NOMO-1 treated with DMSO at 0.1 percent for 48 hours (cell line): Measurements from ENCODE around the gene NDFIP2.
A peak's percentile ranks its signal among the peaks of the same experiment; 100 is the strongest.

Source experiments
- DNase-seq: peaks from one replicate; lab custom pipeline; 2025; ENCODE audit not compliant: unreplicated experiment; lab: John Stamatoyannopoulos, UW

NDFIP2 gene

GRCh38 chr13:79458436-79458835 is 22.5 kb upstream of the NDFIP2 start:
- no peak for DNase-seq

DNA sequence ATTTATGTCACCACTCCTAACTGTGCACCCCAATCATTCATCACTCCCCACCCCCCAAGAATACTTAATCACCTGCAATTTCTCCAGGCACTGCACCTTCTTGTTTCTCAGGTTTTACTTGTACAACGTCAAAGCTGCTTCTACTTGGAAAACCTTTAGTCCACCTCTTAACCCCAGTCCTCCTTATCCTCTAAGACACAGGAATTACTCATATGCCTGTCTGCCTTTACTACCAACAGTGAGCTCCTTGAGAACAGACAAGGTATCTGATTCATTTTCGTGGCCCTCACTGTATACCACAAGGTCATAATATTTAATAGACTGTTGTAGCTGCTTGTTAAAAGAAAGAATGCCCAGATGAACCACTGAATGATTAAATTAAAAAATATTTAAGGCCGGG is 21.0 kb upstream of the NDFIP2 start:
- DNase-seq: no peak

- DNase-seq: no peak
Measured at GRCh38 chr13:79462895-79463294, 18.1 kb upstream of the NDFIP2 start.

- DNase-seq: no peak
Measured at GRCh38 chr13:79463604-79464003, 17.4 kb upstream of the NDFIP2 start.

DNA sequence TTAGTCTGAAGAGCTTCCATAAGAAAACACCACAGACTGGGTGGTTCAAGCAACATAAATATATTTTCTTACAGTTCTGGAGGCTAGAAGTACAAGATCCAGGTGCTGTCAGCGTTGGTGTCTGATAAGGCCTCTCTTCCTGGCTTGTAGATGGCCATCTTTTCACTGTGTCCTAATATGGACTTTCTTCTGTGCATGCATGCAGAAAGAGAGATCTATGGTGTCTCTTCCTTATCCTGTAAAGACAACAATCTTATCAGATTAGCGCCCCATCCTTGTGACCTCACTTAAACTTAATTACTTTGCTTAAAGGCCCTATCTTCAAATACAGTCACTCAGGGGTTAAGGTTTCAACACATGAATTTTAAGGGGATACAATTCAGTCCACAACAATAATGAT is 14.1 kb upstream of the NDFIP2 start:
- no peak for DNase-seq

- no peak for DNase-seq
Measured at GRCh38 chr13:79468402-79468801, 12.6 kb upstream of the NDFIP2 start.

DNA sequence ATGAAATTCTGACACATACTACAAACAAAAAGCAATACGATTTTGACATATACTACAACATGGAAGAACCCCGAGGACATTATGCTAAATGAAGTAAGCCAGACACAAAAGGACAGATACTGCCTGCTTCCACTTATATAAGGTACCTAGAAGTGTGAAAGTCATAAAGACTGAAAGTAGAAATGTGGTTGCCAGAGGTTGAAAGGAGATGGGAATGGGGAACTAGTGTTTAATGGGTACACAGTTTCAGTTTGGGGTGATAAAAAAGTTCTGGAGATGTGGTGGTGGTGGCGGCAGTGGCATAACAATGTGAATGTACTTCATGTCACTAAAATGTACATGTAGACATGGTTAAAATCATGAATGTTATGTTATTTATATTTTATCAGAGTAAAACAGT is 12.1 kb upstream of the NDFIP2 start:
- peak; percentile 5 for DNase-seq

DNA sequence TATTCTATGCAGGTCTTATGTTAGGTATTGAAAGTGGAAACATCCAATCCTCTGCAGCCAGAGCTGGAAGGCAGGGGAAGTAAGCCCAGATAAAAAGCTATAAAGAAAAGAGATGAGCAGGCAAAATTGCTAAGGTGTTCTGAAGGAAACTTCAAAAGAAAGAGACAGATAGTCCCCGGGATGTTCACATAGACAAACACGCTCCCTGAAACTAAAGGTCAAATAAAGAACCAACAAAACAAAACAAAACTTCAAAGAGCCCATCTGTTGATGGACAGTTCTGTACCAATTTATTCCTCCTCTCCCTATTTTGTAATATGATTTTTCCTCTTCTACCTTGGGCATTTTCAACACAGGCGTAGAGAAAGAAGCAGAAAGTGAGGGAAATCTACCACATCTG is 11.3 kb upstream of the NDFIP2 start:
- DNase-seq: no peak

- DNase-seq: no peak
Measured at GRCh38 chr13:79470666-79471065, 10.3 kb upstream of the NDFIP2 start.

DNA sequence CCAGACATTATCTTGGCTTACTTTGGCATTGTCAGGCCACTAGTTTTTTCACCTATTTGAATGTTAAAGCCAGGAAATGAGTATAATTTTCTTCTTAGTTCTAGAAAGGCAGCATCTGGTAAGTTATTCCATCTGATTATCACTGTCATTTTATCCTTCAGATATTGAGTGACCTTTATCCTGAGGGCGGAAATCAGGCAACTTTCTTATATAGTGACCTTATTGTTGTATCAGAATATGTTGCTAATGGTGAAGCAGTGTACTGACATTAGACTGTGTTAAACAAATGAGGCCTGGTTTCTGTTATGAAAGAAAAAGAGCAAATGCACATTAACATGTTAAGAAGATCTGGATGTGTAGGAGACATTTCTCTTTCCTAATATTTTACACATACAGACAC is 5.4 kb upstream of the NDFIP2 start:
- no peak for DNase-seq

- DNase-seq: no peak
Measured at GRCh38 chr13:79477968-79478367, 3.0 kb upstream of the NDFIP2 start.

DNA sequence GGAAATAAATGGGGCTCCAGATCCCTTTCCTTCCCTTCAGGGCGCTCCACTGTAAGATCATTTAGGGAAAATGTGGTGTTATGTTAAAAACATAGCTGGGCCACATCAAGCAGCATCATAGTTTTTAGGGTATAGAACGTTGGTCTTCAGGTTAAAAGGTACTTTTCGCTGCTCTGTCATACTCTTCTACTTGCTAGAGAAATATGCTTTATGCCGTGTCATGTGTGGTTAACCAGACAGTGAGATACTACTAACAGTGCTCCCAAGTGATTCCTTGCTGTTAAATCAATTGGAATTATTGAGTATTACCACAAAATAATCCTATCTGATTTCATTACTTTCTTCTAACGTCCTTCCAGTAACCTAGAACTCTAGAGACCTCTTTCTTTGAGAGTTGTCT is 1.1 kb upstream of the NDFIP2 start:
- DNase-seq: no peak

- DNase-seq: no peak
Measured at GRCh38 chr13:79481685-79482052, 714 bp downstream of the NDFIP2 start.

DNA sequence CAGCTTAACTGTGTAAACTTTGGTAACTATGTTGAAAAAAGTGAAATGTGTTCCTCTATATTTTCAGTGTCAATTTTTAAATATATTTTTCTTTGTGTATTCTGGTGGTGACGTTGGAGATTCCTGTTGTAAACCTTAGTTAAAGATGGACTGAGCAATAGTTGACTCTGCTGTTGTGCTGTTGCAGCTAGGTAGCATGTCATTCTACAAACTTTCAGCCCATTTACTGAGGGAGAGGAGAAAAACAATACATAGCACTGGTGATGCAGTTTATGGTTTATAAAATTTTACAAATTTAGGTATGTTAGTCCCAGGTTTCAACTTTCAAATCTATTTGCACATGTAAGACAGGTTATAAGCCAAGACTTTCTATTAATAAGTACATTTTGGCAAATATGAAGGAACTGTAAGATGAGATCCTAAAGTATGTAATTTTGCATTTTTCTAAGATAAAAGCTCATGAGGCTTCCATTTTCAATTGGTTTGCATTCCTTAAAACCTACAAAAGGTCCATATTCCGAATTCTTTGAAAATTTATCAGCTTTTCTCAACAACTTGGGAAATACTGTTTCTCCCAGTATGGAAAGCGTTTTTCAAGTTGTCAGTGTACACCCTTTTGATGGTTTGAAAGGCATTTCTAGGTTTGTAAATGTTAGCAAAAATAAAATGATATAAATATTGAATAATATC is 1.5 kb downstream of the NDFIP2 start:
- DNase-seq: no peak

- no peak for DNase-seq
Measured at GRCh38 chr13:79483086-79483706, 2.2 kb downstream of the NDFIP2 start.

- no peak for DNase-seq
Measured at GRCh38 chr13:79485014-79485811, 4.3 kb downstream of the NDFIP2 start.

GRCh38 chr13:79486433-79487188 is 5.7 kb downstream of the NDFIP2 start:
- no peak for DNase-seq

DNA sequence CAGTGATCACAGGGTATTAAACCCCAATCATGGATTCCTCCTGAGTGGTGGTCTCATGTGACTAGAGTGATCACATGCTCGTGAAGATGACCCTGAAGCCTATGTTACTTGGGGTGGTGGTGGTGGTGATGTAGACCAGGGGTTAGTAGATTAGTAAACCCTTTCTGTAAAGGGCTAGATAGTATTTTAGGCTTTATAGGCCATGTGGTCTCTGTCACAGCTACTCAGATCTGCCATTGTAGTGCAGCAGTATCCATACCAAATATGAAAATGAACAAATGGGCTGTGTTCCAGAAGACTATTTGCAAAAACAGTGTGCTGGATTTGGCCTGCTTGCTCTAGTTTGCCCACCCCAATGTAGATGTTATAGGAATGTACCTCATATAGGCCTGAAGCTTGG is 9.4 kb downstream of the NDFIP2 start:
- no peak for DNase-seq

DNA sequence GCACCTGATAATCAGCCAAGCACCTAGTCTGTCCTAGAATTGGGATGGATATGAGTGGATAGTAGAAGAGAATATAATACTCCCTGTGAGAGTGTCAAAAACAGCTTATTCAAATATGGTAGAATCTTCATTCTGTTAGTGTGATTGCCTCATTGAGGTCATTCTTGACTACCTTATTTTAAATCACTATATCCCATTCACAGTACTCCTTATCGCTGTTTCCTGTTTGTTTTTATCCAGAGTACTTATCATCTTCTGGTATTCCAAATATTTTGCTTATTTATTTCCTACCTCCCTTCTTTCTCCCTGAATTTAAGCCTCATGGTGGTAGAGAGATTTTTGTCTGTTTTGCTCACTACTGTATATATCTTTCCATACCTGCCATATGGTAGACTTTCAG is 9.9 kb downstream of the NDFIP2 start:
- DNase-seq: no peak

DNA sequence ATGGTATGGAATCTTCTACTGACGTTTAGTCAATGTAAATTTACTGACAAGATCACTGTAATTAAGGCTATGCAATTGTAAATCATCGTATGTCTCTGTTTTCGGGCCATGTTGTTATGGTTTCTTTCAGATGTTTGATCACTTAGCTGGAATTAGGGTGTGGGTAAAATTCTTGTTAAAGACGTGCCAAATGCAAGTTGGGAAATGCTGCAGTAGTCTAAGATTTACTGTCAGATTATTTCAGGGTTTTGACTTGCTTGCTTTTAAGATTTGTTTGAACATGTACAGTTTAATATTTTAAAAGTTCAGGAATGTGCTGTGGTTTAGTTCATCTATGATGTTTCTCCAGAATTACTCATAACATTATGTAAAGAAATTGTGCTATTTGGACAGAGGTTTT is 10.8 kb downstream of the NDFIP2 start:
- DNase-seq: no peak

DNA sequence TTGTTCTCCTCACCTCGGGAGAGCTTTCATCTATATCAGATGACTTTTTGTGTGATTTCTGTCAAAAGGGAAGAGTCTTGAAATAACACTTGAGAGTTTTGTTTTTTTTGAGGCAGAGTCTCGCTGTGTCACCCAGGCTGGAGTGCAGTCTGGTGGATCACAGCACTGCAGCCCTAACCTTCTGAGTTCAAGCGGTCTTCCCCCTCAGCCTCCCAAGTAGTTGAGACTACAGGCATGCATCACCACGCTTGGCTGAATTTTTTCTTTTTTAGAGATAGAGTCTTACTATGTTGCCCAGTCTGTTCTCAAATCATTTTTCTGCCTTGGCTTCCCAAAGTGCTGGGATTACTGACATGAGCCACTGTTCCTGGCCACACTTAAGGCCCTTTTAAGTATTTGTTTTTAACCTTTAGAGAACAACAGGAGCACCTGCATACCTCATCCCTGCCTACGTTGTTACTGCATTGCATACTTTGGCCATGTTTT is 11.4 kb downstream of the NDFIP2 start:
- DNase-seq: no peak
